Neural progenitor cell (in vitro differentiated cells): ENCODE results near the gene CDK4.

Experiments used
- EZH2 ChIP-seq: fragments of 200-600 bp; sonication (generic); IDR thresholded peaks from 2 replicates; pipeline ENCODE4 v1.6.1; 2017; ENCODE audit warnings: antibody characterized with exemption, mild to moderate bottlenecking, moderate library complexity
- EZH2phosphoT487 ChIP-seq: fragments of 200-600 bp; sonication (generic); IDR thresholded peaks from 2 replicates; pipeline ENCODE4 v1.6.1; 2017; ENCODE audit warnings: antibody characterized with exemption
- TF ChIP-seq, protein P1 (sequence below): fragments of 200-600 bp; sonication (generic); IDR thresholded peaks from 2 replicates; pipeline ENCODE4 v1.5.1; 2017; ENCODE audit warnings: antibody characterized with exemption, mild to moderate bottlenecking

DNA sequence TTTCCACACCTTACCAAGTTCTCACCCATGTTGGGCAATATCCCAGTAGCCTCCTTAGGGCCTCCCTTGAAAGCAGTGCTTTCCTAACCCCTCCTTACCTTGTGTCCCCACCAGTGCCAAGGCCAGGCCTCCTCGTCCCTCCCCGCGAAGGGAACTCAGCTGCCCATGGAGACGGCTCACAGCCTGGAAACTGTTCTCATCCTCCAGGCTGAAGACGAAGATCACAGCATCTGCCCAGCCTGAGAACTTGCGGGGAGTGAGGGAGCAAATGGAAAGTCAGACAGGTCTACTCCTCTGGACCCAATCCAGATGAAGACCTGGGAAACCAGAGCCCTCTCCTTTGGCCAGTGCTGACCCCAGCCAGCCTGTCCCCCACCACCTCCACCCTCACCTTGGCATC is 18.2 kb downstream of the CDK4 start:
- TF ChIP-seq, protein P1, sequence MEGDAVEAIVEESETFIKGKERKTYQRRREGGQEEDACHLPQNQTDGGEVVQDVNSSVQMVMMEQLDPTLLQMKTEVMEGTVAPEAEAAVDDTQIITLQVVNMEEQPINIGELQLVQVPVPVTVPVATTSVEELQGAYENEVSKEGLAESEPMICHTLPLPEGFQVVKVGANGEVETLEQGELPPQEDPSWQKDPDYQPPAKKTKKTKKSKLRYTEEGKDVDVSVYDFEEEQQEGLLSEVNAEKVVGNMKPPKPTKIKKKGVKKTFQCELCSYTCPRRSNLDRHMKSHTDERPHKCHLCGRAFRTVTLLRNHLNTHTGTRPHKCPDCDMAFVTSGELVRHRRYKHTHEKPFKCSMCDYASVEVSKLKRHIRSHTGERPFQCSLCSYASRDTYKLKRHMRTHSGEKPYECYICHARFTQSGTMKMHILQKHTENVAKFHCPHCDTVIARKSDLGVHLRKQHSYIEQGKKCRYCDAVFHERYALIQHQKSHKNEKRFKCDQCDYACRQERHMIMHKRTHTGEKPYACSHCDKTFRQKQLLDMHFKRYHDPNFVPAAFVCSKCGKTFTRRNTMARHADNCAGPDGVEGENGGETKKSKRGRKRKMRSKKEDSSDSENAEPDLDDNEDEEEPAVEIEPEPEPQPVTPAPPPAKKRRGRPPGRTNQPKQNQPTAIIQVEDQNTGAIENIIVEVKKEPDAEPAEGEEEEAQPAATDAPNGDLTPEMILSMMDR: no peak
- TF ChIP-seq EZH2phosphoT487: no peak
- TF ChIP-seq EZH2: peak; percentile 8
